Measurements from ENCODE around the gene VLDLR. TPM values are rescaled to one million over a fixed set of nuclear protein-coding genes. Genes with fewer than 3 reads are reported as not detected.

Gene VLDLR
- total RNA-seq = 5.1 and 8.8 TPM in 2 replicates

DNA sequence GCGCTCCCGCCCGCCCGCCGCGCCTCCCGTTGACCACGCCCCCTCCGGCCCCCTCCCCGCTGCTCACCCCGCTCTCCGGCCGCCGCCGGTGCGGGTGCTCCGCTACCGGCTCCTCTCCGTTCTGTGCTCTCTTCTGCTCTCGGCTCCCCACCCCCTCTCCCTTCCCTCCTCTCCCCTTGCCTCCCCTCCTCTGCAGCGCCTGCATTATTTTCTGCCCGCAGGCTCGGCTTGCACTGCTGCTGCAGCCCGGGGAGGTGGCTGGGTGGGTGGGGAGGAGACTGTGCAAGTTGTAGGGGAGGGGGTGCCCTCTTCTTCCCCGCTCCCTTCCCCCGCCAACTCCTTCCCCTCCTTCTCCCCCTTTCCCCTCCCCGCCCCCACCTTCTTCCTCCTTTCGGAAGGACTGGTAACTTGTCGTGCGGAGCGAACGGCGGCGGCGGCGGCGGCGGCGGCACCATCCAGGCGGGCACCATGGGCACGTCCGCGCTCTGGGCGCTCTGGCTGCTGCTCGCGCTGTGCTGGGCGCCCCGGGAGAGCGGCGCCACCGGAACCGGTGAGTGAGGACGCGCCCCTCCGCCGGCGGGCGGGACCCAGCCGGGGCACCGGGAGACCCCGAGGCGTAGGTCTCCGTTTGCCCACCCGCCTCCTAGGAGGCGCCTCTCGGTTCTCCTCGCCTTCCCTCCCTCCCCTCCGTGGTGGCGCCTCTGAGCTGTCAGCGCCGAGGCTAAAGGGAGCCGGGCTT is at the start of gene VLDLR:
Gene VLDLR, plus strand, starts transcription at position 66 of the 739 bp plus-strand sequence. Its CDS starts 403 bp downstream, at position 469.

Other genes starting within 250 kb of the VLDLR start
- not detected in 2 replicates for gene KCNV2, start 95.7 kb downstream of the VLDLR start, total RNA-seq
- 78.7 and 82.4 TPM in 2 replicates for gene PUM3, start 222.3 kb downstream of the VLDLR start, total RNA-seq